ENCODE results near the gene ZNF580. TPM values are rescaled to one million over a fixed set of nuclear protein-coding genes. Genes with fewer than 3 reads are reported as not detected.

ZNF580 gene
- total and polyA plus RNA-seq, 2 of the 8 experiments (the other 6 are each of a cell fraction or from before 2014, with no cell fraction given): 12.0 to 24.6 TPM

DNA sequence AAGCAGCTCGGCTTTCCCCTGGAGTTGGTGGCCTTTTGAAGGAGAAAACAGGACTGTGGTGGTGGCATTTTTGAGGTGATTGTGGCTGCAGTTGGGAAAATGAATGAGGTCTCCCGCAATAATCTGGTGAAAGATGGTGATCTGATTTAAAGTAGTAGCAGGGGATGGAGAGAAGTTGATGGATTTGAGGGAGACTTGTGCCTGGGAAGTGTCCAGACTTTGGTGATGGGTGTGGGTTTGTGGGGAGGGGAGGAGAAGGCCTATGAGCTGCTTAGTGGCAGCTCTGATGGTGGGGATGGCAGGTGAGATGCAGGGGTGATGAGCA is 30.2 kb downstream of the ZNF580 start:
- Histone ChIP-seq H3K23me2 (ENCODE audit: low read depth, low read length) (peaks cover 5% of the 10 kb centered on the region; the same call in 1 of the 2 replicates), H3K27ac (ENCODE audit: low read depth, low read length) (no peak overlapping the region), H3K4me3 (ENCODE audit: extremely low read depth in 1 of 4, insufficient read depth in 2 of 4, low read depth in 3 of 4, low read length in 4 of 4) (no peak overlapping the region), H3K36me3 (ENCODE audit: control insufficient read depth in 2 of 4, insufficient read depth in 4 of 4, low read length in 3 of 4) (peaks cover 31 to 39% (median 35%) of the 10 kb centered on the region in 4 experiments), H2BK120ac (replicated peaks; ENCODE audit: low read depth, low read length) (no peak overlapping the region), H3K27me3 (replicated peaks in 1 of 4; ENCODE audit: control insufficient read depth in 3 of 4, extremely low read depth in 1 of 4, insufficient read depth in 3 of 4, low read length in 3 of 4) (no peaks in the 10 kb centered on the region), H3K4me1 (replicated peaks in 1 of 4; ENCODE audit: control insufficient read depth in 3 of 4, insufficient read depth in 4 of 4, low read length in 3 of 4) (peaks cover 0 to 11% (median 6%) of the 10 kb centered on the region in 4 experiments; a peak in 5 of 7 replicates), H3K79me2 (ENCODE audit: control insufficient read depth in 1 of 2, insufficient read depth in 2 of 2, low read length in 2 of 2) (peaks cover 10 to 64% of the 10 kb centered on the region in 2 experiments), H2BK12ac (ENCODE audit: low read depth, low read length) (no peak overlapping the region), H2AK5ac (ENCODE audit: low read depth, low read length) (no peak overlapping the region), H4K8ac (ENCODE audit: extremely low read depth, insufficient read depth, low read length) (no peak overlapping the region), H3K9me3 (ENCODE audit: insufficient read depth in 2 of 2, low read depth in 1 of 2, low read length in 1 of 2) (no peaks in the 10 kb centered on the region), H2BK20ac (ENCODE audit: low read length) (no peak overlapping the region), H3K56ac (replicated peaks; ENCODE audit: insufficient read length, low read depth, low read length) (no peak overlapping the region), H2AFZ (ENCODE audit: low read length) (no peak overlapping the region), H3K79me1 (ENCODE audit: low read depth, low read length) (peaks cover 19% of the 10 kb centered on the region), H3K4me2 (ENCODE audit: insufficient read depth in 1 of 2, low read depth in 2 of 2, low read length in 2 of 2) (no peak overlapping the region), H4K5ac (ENCODE audit: insufficient read length, low read depth, low read length) (no peak overlapping the region), H2BK15ac (ENCODE audit: low read length) (no peak overlapping the region), H4K91ac (replicated peaks; ENCODE audit: insufficient read length, low read length) (no peak overlapping the region), H3K9ac (replicated peaks in 1 of 4; ENCODE audit: extremely low read depth in 1 of 4, low read depth in 3 of 4, low read length in 3 of 4) (no peak overlapping the region), H4K20me1 (replicated peaks in 1 of 2; ENCODE audit: control insufficient read depth in 1 of 2, insufficient read depth in 2 of 2, low read length in 2 of 2) (peaks cover 31 to 47% of the 10 kb centered on the region in 2 experiments), H3K18ac (ENCODE audit: extremely low read depth, low read length) (no peak overlapping the region), H3K4ac (replicated peaks; ENCODE audit: insufficient read length, low read depth, low read length) (no peak overlapping the region), H3K14ac (ENCODE audit: insufficient read length) (no peak overlapping the region), H3K23ac (ENCODE audit: insufficient read length) (no peak overlapping the region), H2BK5ac (ENCODE audit: low read depth, low read length) (no peak overlapping the region; the same call in 1 of the 2 replicates)
- FAIRE-seq (no peak), DNase-seq (ENCODE audit: low read depth in 1 of 2, low spot score in 2 of 2) (no peak)
- POLR2A ChIA-PET (ENCODE audit: partially characterized antibody): interaction anchor here (0.6 to 7.1 kb wide), 15 partner anchors 8 to 1222 kb away, joined by 3 to 75 read pairs (median 3); partner anchors contain the start of genes FIZ1, LENG8 and U2AF2
- WGBS, 2 experiments (ENCODE audit: extremely low coverage in 1 of 2, insufficient coverage in 1 of 2, insufficient read length in 1 of 2, insufficient replicate concordance in 2 of 2, low coverage in 1 of 2, low lambda C conversion rate in 2 of 2, missing lambda C conversion rate in 1 of 2): 94% methylated on average over 2 of the region's 2 CpGs; no CpG with 5 or more reads in 1 of the 2 experiments
- CTCF ChIA-PET (ENCODE audit: partially characterized antibody): interaction anchor here (0.6 to 2.0 kb wide), 10 partner anchors 8 to 1246 kb away, joined by 3 to 19 read pairs (median 5); no protein-coding TSS in a partner anchor
- TF ChIP-seq SIRT6 (IDR thresholded peaks at IDR 0.05; ENCODE audit: low read length): no peak
- no peak for TF ChIP-seq RNF2 (IDR thresholded peaks at IDR 0.05; ENCODE audit: borderline replicate concordance, low read depth, low read length, missing control alignments, poor library complexity, severe bottlenecking)
- no peak for TF ChIP-seq ASH2L (IDR thresholded peaks at IDR 0.05; ENCODE audit: low read length)
- TF ChIP-seq JUND (IDR thresholded peaks at IDR 0.05; ENCODE audit: low read length): no peak
- no peak for TF ChIP-seq TAF7 (optimal IDR thresholded peaks at IDR 0.05; ENCODE audit: borderline replicate concordance, low read depth, low read length)
- no peak for TF ChIP-seq EGR1 (IDR thresholded peaks at IDR 0.05; ENCODE audit: borderline replicate concordance, low read depth, low read length)

All from H1 (cell line).